ENCODE data around the gene BPIFB2. TPM values are rescaled to one million over a fixed set of nuclear protein-coding genes. Genes with fewer than 3 reads are reported as not detected.
A peak's percentile ranks its signal among the peaks of the same experiment; 100 is the strongest.

The BPIFB2 gene
- polyA plus RNA-seq, 1 donor (not counting 4 experiments of a cell fraction or from before 2014, with no cell fraction given): not detected

DNA sequence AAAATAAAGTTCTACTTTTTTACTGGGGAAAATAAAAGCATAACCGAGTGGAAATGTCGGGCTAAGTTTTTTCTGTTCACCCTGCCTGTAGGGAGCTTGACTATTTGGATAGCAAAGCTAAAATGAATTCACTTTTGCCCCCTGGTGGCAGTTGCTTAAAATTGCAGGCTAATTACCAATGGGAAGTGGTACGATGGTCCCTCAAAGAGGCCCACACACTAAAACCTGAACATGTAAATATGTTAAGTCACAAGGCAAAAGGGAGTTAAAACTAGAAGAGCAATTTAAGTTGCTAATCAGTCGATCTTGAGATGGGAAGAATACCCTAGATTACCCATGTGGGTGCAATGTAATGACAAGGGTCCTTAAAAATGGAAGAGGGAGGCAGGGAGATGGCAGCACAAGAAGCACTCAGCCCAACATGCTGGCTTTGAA is 2.4 kb upstream of the BPIFB2 start:
- Histone ChIP-seq H3K27ac (ENCODE audit: control insufficient read depth, insufficient read depth, low read length) (no peak overlapping the region), H2AFZ (ENCODE audit: control insufficient read depth, low read length) (no peak overlapping the region), H3K4me3 (ENCODE audit: control insufficient read depth in 2 of 3, extremely low read depth in 1 of 3, insufficient read depth in 2 of 3, low read depth in 1 of 3, low read length in 3 of 3) (no peak overlapping the region), H3K4me2 (ENCODE audit: control insufficient read depth, extremely low read depth, insufficient read depth, low read depth, low read length) (no peak overlapping the region), H3K36me3 (ENCODE audit: control insufficient read depth in 2 of 2, extremely low read depth in 1 of 2, insufficient read depth in 2 of 2, low read length in 2 of 2) (no peaks in the 10 kb centered on the region), H3K9ac (ENCODE audit: control insufficient read depth, extremely low read depth, insufficient read depth, low read length) (no peak overlapping the region), H3K9me3 (ENCODE audit: control insufficient read depth, low read depth, low read length) (no peaks in the 10 kb centered on the region), H3K4me1 (ENCODE audit: control insufficient read depth, extremely low read depth, insufficient read depth, low read length) (no peaks in the 10 kb centered on the region), H3K79me2 (ENCODE audit: control insufficient read depth, insufficient read depth, low read length) (no peaks in the 10 kb centered on the region), H4K20me1 (ENCODE audit: control insufficient read depth, extremely low read depth, insufficient read depth, low read length) (no peaks in the 10 kb centered on the region), H3K9me1 (ENCODE audit: control insufficient read depth, extremely low read depth, insufficient read depth, low read length) (no peaks in the 10 kb centered on the region), H3K27me3 (ENCODE audit: control insufficient read depth, extremely low read depth, insufficient read depth, low read length) (peaks cover 3% of the 10 kb centered on the region)
- FAIRE-seq (no peak), DNase-seq (ENCODE audit: low read depth, low spot score) (no peak)
- TF ChIP-seq CTCF (optimal IDR thresholded peaks at IDR 0.05 in 1 of 3, IDR thresholded peaks at IDR 0.05 in 1 of 3, conservative IDR thresholded peaks at IDR 0.05 in 1 of 3; ENCODE audit: extremely low read depth in 1 of 3, insufficient read depth in 2 of 3, low read length in 3 of 3) (peak; percentile 34 to 53 (median 49)), EZH2 (IDR thresholded peaks at IDR 0.05; ENCODE audit: low read length) (no peak)
- dilution Hi-C loops (cut with MboI; ENCODE audit: extremely low pct_ligation_motif_present, low sequenced_read_pairs): no loop called here

DNA sequence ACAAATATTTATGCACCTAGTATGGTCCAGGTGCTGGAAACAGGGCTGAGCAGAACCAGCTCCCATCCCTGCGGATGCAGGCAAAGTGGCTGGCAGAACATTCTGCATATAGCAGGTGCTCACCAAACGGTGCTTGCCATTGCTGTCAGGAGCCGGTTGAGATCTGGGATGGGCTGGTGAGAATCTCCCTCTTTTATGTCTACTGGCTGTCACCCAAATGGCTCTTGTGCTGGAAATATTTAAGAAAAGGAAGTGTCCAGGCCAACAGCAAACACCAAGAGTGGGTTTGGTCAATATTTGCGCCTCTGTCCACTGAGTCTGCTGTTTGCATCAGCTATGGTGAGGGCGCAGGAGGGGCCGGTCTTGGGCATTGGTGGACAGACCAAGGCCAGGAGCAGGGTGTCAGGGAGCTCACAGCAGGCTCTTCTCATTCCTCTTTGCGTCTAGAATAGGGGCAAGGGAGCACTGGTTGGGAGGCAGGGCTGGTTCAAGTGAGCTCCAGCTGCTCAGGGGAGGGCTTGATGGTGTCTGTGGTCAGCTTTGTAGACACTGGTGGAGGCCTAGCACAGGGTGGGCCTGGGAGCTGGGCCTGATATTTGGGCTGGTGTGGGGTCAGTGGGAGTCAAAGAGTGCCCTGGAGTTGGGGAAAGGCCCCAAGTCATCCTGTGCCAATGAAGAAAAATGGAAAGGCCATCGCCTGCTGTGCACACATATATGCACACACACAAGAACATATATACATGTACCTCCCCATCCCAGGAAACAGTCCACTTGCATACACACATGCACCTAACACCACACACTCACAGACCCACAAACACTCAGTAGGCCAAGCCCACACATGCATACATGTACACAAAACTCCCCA is 1.4 kb upstream of the BPIFB2 start:
- DNase-seq (ENCODE audit: low read depth, low spot score) (no peak), FAIRE-seq (no peak)
- no peaks in the 10 kb centered on the region for H3K9me1 ChIP-seq (ENCODE audit: control insufficient read depth, extremely low read depth, insufficient read depth, low read length)
- H3K36me3 ChIP-seq (ENCODE audit: control insufficient read depth in 2 of 2, extremely low read depth in 1 of 2, insufficient read depth in 2 of 2, low read length in 2 of 2): no peaks in the 10 kb centered on the region
- TF ChIP-seq CTCF (optimal IDR thresholded peaks at IDR 0.05 in 1 of 3, IDR thresholded peaks at IDR 0.05 in 1 of 3, conservative IDR thresholded peaks at IDR 0.05 in 1 of 3; ENCODE audit: extremely low read depth in 1 of 3, insufficient read depth in 2 of 3, low read length in 3 of 3) (no peak), EZH2 (IDR thresholded peaks at IDR 0.05; ENCODE audit: low read length) (no peak)
- H3K4me1 ChIP-seq (ENCODE audit: control insufficient read depth, extremely low read depth, insufficient read depth, low read length): no peaks in the 10 kb centered on the region
- no peaks in the 10 kb centered on the region for H3K79me2 ChIP-seq (ENCODE audit: control insufficient read depth, insufficient read depth, low read length)
- peaks cover 3% of the 10 kb centered on the region for H3K27me3 ChIP-seq (ENCODE audit: control insufficient read depth, extremely low read depth, insufficient read depth, low read length)
- no peak overlapping the region for H2AFZ ChIP-seq (ENCODE audit: control insufficient read depth, low read length)
- H3K4me2 ChIP-seq (ENCODE audit: control insufficient read depth, extremely low read depth, insufficient read depth, low read depth, low read length): no peak overlapping the region
- no peaks in the 10 kb centered on the region for H3K9me3 ChIP-seq (ENCODE audit: control insufficient read depth, low read depth, low read length)
- dilution Hi-C loops (cut with MboI; ENCODE audit: extremely low pct_ligation_motif_present, low sequenced_read_pairs): no loop called here
- H3K9ac ChIP-seq (ENCODE audit: control insufficient read depth, extremely low read depth, insufficient read depth, low read length): no peak overlapping the region
- H3K27ac ChIP-seq (ENCODE audit: control insufficient read depth, insufficient read depth, low read length): no peak overlapping the region
- H4K20me1 ChIP-seq (ENCODE audit: control insufficient read depth, extremely low read depth, insufficient read depth, low read length): no peaks in the 10 kb centered on the region
- no peak overlapping the region for H3K4me3 ChIP-seq (ENCODE audit: control insufficient read depth in 2 of 3, extremely low read depth in 1 of 3, insufficient read depth in 2 of 3, low read depth in 1 of 3, low read length in 3 of 3)

All from keratinocyte (primary cell).